HepG2 (cell line): Measurements from ENCODE around the gene DNAL4. TPM values are rescaled to one million over a fixed set of nuclear protein-coding genes. Genes with fewer than 3 reads are reported as not detected.

ENCODE experiments used
- AGO1 ChIP-seq: fragments of 200-400 bp; formaldehyde crosslinking; IDR thresholded peaks from 2 replicates; pipeline ENCODE4 v1.6.1; 2017; ENCODE audit warnings: mild to moderate bottlenecking, low read depth, low read length, moderate library complexity; ENCODE audit not compliant: poor library complexity, severe bottlenecking
- ASH2L ChIP-seq: fragments of 300-600, 200-600 bp; sonication (generic); IDR thresholded peaks from 2 replicates; pipeline ENCODE4 v1.7.0; 2017; ENCODE audit warnings: low read depth, mild to moderate bottlenecking, moderate library complexity, mixed read lengths, low read length; ENCODE audit not compliant: insufficient read length
- ATF5 ChIP-seq: sonication (generic); formaldehyde crosslinking; IDR thresholded peaks from 2 replicates; pipeline ENCODE4 v1.4.0; 2020; ENCODE audit warnings: mild to moderate bottlenecking, low read depth, missing genetic modification reagents
- CHCHD3 ChIP-seq: sonication (generic); formaldehyde crosslinking; IDR thresholded peaks from 2 replicates; pipeline ENCODE4 v1.8.0; 2022; ENCODE audit warnings: mild to moderate bottlenecking, missing genetic modification reagents, moderate library complexity
- ELF3 ChIP-seq: IDR thresholded peaks from 2 replicates; pipeline ENCODE4 v1.6.1; 2016; ENCODE audit warnings: missing genetic modification reagents, missing compliant biosample characterization
- HMGXB3 ChIP-seq: sonication (generic); formaldehyde crosslinking; IDR thresholded peaks from 2 replicates; pipeline ENCODE4 v1.4.0; 2020; ENCODE audit warnings: missing genetic modification reagents, borderline replicate concordance
- HOXA3 ChIP-seq: sonication (generic); formaldehyde crosslinking; IDR thresholded peaks from 2 replicates; pipeline ENCODE4 v1.5.0; 2020; ENCODE audit warnings: missing genetic modification reagents
- MTA1 ChIP-seq: sonication (generic); formaldehyde crosslinking; IDR thresholded peaks from 2 replicates; pipeline ENCODE4 v1.4.0; 2020; ENCODE audit warnings: missing genetic modification reagents, mild to moderate bottlenecking, borderline replicate concordance
- MTF2 ChIP-seq: sonication (generic); formaldehyde crosslinking; IDR thresholded peaks from 2 replicates; pipeline ENCODE4 v1.5.0; 2020; ENCODE audit warnings: missing genetic modification reagents, borderline replicate concordance
- NR1H2 ChIP-seq: sonication (generic); formaldehyde crosslinking; IDR thresholded peaks from 2 replicates; pipeline ENCODE4 v1.8.1; 2022; ENCODE audit warnings: low read depth, missing genetic modification reagents, borderline replicate concordance
- ZBTB33 ChIP-seq: sonication (generic); formaldehyde crosslinking; IDR thresholded peaks from 2 replicates; pipeline ENCODE4 v1.4.0; 2020; ENCODE audit warnings: missing genetic modification reagents
- ZBTB4 ChIP-seq: sonication (generic); formaldehyde crosslinking; IDR thresholded peaks from 2 replicates; pipeline ENCODE4 v1.4.0; 2020; ENCODE audit warnings: missing genetic modification reagents, mild to moderate bottlenecking, borderline replicate concordance
- ZC3H13 ChIP-seq: sonication (generic); formaldehyde crosslinking; IDR thresholded peaks from 2 replicates; pipeline ENCODE4 v1.8.1; 2023; ENCODE audit warnings: mild to moderate bottlenecking, missing genetic modification reagents, moderate library complexity
- ZFP91 ChIP-seq: sonication (generic); formaldehyde crosslinking; IDR thresholded peaks from 2 replicates; pipeline ENCODE4 v1.9.0; 2022; ENCODE audit warnings: missing genetic modification reagents, mild to moderate bottlenecking, borderline replicate concordance
- ZNF180 ChIP-seq: sonication (generic); formaldehyde crosslinking; IDR thresholded peaks from 2 replicates; pipeline ENCODE4 v1.4.0; 2020; ENCODE audit warnings: low read depth, missing genetic modification reagents, borderline replicate concordance
- ZNF431 ChIP-seq: sonication (generic); formaldehyde crosslinking; IDR thresholded peaks from 2 replicates; pipeline ENCODE4 v1.9.0; 2022; ENCODE audit warnings: missing genetic modification reagents, low read depth, mild to moderate bottlenecking, borderline replicate concordance
- ZNF552 ChIP-seq: sonication (generic); formaldehyde crosslinking; IDR thresholded peaks from 2 replicates; pipeline ENCODE4 v1.9.0; 2022; ENCODE audit warnings: missing genetic modification reagents, mild to moderate bottlenecking, borderline replicate concordance
- polyA plus RNA-seq, 8 experiments: library from polyadenylated mRNA; depleted of rRNA in 3 of 8; stranded (reverse) in 7 of 8; unstranded in 1 of 8; fragments of >200 nt; fragmentation: Illumina TruSeq in 4 of 8; extraction: Trizol in 4 of 8; gene quantifications; 2 replicates each; pipeline versions ENCODE4 v1.2.1 to v1.2.3, GENCODE V29; 2011 to 2016; ENCODE audit warnings: low read depth in 4 of 8, missing spikeins in 1 of 8, mixed read lengths in 1 of 8; ENCODE audit not compliant: insufficient read depth in 1 of 8
- total RNA-seq, 5 experiments: library from RNA; depleted of rRNA; stranded (reverse); fragments of >200 nt; fragmentation: Illumina TruSeq; extraction: Trizol; gene quantifications; 2 replicates each; pipeline ENCODE4 v1.2.3, GENCODE V29; 2016; ENCODE audit warnings: low read depth in 1 of 5

DNAL4 gene
- total and polyA plus RNA-seq, 2 of the 13 experiments (the other 11 are each of a cell fraction or from before 2014, with no cell fraction given): 8.0 to 10.7 TPM

- TF ChIP-seq HMGXB3 (CRISPR knock-in tag) (no peak), ZNF431 (CRISPR knock-in tag) (peak; percentile 52; the same call in 1 of the 2 replicates), ASH2L (no peak), ZNF180 (no peak), NR1H2 (no peak), ATF5 (CRISPR knock-in tag) (no peak), HOXA3 (CRISPR knock-in tag) (peak; percentile 51; the same call in 1 of the 2 replicates), AGO1 (no peak), ZFP91 (0 out of 2 replicates have a peak, but pooled peaks have one; percentile 35), ZNF552 (no peak), ZBTB4 (CRISPR knock-in tag) (peak; percentile 80), MTA1 (CRISPR knock-in tag) (0 out of 2 replicates have a peak, but pooled peaks have one; percentile 27), ELF3 (CRISPR knock-in tag) (no peak), MTF2 (no peak), CHCHD3 (CRISPR knock-in tag) (no peak), ZC3H13 (CRISPR knock-in tag) (no peak), ZBTB33 (CRISPR knock-in tag) (peak; percentile 93)
Observed at GRCh38 chr22:38744981-38745380, 49.0 kb downstream of the DNAL4 start (continued).
